Measurements from ENCODE around the gene MAP2K3. TPM values are rescaled to one million over a fixed set of nuclear protein-coding genes. Genes with fewer than 3 reads are reported as not detected.

The MAP2K3 gene
- total and polyA plus RNA-seq, 4 donors = 36.4 to 111 (median 76.7) TPM

GRCh38 chr17:21351366-21352065, 67.0 kb downstream of the MAP2K3 start:
- TF ChIP-seq CTCF (IDR thresholded peaks at IDR 0.05; ENCODE audit: control extremely low read depth, extremely low read depth) = no peak
- DNase-seq = no peak
- Histone ChIP-seq H3K9me3 (ENCODE audit: control insufficient read depth in 4 of 4, insufficient read depth in 3 of 4, low read length in 3 of 4) (no peaks in the 10 kb centered on the region), H3K27me3 (ENCODE audit: control insufficient read depth in 3 of 3, insufficient read depth in 3 of 3, low read length in 2 of 3) (no peaks in the 10 kb centered on the region), H3K9ac (ENCODE audit: insufficient read depth in 1 of 2, low read length in 2 of 2) (no peak overlapping the region), H3K27ac (ENCODE audit: low read depth in 1 of 2, low read length in 1 of 2) (no peak overlapping the region), H3K36me3 (ENCODE audit: control insufficient read depth in 4 of 4, insufficient read depth in 4 of 4, low read length in 4 of 4) (no peaks in the 10 kb centered on the region), H3K4me1 (ENCODE audit: control insufficient read depth in 5 of 5, insufficient read depth in 5 of 5, low read length in 5 of 5) (no peaks in the 10 kb centered on the region), H3K4me3 (no peak overlapping the region)
- WGBS, 2 donors = 74 to 75% methylated on average over 3 of the region's 3 CpGs
- ATAC-seq (ENCODE audit: insufficient read depth, low FRiP score) = no peak

GRCh38 chr17:21352221-21352980, 67.9 kb downstream of the MAP2K3 start:
- Histone ChIP-seq H3K9me3 (ENCODE audit: control insufficient read depth in 4 of 4, insufficient read depth in 3 of 4, low read length in 3 of 4) (no peaks in the 10 kb centered on the region), H3K36me3 (ENCODE audit: control insufficient read depth in 4 of 4, insufficient read depth in 4 of 4, low read length in 4 of 4) (no peaks in the 10 kb centered on the region), H3K27ac (ENCODE audit: low read depth in 1 of 2, low read length in 1 of 2) (no peak overlapping the region), H3K9ac (ENCODE audit: insufficient read depth in 1 of 2, low read length in 2 of 2) (no peak overlapping the region), H3K27me3 (ENCODE audit: control insufficient read depth in 3 of 3, insufficient read depth in 3 of 3, low read length in 2 of 3) (no peaks in the 10 kb centered on the region), H3K4me3 (no peak overlapping the region), H3K4me1 (ENCODE audit: control insufficient read depth in 5 of 5, insufficient read depth in 5 of 5, low read length in 5 of 5) (no peaks in the 10 kb centered on the region)
- ATAC-seq (ENCODE audit: insufficient read depth, low FRiP score) (no peak), DNase-seq (no peak)
- 93 to 94% methylated on average over 23 of the region's 23 CpGs for WGBS, 2 donors
- TF ChIP-seq CTCF (IDR thresholded peaks at IDR 0.05; ENCODE audit: control extremely low read depth, extremely low read depth) = no peak

- no peak overlapping the region for H3K27ac ChIP-seq (ENCODE audit: low read depth in 1 of 2, low read length in 1 of 2)
- no peak overlapping the region for H3K4me3 ChIP-seq
- WGBS, 2 donors = 89 to 90% methylated on average over 8 of the region's 8 CpGs
- ATAC-seq (ENCODE audit: insufficient read depth, low FRiP score) (no peak), DNase-seq (no peak)
- H3K9me3 ChIP-seq (ENCODE audit: control insufficient read depth in 4 of 4, insufficient read depth in 3 of 4, low read length in 3 of 4) = no peaks in the 10 kb centered on the region
- H3K9ac ChIP-seq (ENCODE audit: insufficient read depth in 1 of 2, low read length in 2 of 2) = no peak overlapping the region
- H3K27me3 ChIP-seq (ENCODE audit: control insufficient read depth in 3 of 3, insufficient read depth in 3 of 3, low read length in 2 of 3) = no peaks in the 10 kb centered on the region
- peaks cover 0 to 2% (median 0%) of the 10 kb centered on the region in 5 donors for H3K4me1 ChIP-seq (ENCODE audit: control insufficient read depth in 5 of 5, insufficient read depth in 5 of 5, low read length in 5 of 5)
- no peaks in the 10 kb centered on the region for H3K36me3 ChIP-seq (ENCODE audit: control insufficient read depth in 4 of 4, insufficient read depth in 4 of 4, low read length in 4 of 4)
- no peak for TF ChIP-seq CTCF (IDR thresholded peaks at IDR 0.05; ENCODE audit: control extremely low read depth, extremely low read depth)
Measured at GRCh38 chr17:21352981-21353265, 68.4 kb downstream of the MAP2K3 start.
